ENCODE data around the gene APMAP. TPM values are rescaled to one million over a fixed set of nuclear protein-coding genes. Genes with fewer than 3 reads are reported as not detected.
A peak's percentile ranks its signal among the peaks of the same experiment; 100 is the strongest.

The APMAP gene
- total RNA-seq, 4 donors from 2014 or later = 19.0 to 40.9 (median 31.6) TPM

DNA sequence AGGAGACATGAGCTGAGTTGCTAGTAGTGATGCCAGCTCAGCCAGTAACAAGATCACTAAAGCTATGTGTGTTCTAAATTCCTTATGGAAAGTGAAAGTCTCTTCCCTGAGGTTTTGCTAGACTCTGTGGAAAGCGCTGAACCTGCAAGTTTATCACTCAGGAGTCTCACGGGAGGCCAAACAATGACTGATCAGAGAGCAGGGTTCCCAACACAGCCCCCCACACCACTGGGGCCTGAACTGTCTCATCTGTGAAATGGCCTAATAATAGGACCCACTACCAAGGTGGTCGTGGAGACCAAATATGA is 45.5 kb upstream of the APMAP start:
- H3K27me3 ChIP-seq = no peaks in the 10 kb centered on the region
- no peak overlapping the region for H3K4me3 ChIP-seq
- no peak for DNase-seq
- no peak for TF ChIP-seq POLR2A (IDR thresholded peaks at IDR 0.05)
- TF ChIP-seq, protein P1, sequence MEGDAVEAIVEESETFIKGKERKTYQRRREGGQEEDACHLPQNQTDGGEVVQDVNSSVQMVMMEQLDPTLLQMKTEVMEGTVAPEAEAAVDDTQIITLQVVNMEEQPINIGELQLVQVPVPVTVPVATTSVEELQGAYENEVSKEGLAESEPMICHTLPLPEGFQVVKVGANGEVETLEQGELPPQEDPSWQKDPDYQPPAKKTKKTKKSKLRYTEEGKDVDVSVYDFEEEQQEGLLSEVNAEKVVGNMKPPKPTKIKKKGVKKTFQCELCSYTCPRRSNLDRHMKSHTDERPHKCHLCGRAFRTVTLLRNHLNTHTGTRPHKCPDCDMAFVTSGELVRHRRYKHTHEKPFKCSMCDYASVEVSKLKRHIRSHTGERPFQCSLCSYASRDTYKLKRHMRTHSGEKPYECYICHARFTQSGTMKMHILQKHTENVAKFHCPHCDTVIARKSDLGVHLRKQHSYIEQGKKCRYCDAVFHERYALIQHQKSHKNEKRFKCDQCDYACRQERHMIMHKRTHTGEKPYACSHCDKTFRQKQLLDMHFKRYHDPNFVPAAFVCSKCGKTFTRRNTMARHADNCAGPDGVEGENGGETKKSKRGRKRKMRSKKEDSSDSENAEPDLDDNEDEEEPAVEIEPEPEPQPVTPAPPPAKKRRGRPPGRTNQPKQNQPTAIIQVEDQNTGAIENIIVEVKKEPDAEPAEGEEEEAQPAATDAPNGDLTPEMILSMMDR (IDR thresholded peaks at IDR 0.05) = no peak
- H3K27ac ChIP-seq = peak overlapping the region; percentile 7 to 84 (median 58)
- H3K4me1 ChIP-seq = peaks cover 26 to 94% (median 52%) of the 10 kb centered on the region in 4 donors
- H3K9me3 ChIP-seq = no peaks in the 10 kb centered on the region
- no peaks in the 10 kb centered on the region for H3K36me3 ChIP-seq

DNA sequence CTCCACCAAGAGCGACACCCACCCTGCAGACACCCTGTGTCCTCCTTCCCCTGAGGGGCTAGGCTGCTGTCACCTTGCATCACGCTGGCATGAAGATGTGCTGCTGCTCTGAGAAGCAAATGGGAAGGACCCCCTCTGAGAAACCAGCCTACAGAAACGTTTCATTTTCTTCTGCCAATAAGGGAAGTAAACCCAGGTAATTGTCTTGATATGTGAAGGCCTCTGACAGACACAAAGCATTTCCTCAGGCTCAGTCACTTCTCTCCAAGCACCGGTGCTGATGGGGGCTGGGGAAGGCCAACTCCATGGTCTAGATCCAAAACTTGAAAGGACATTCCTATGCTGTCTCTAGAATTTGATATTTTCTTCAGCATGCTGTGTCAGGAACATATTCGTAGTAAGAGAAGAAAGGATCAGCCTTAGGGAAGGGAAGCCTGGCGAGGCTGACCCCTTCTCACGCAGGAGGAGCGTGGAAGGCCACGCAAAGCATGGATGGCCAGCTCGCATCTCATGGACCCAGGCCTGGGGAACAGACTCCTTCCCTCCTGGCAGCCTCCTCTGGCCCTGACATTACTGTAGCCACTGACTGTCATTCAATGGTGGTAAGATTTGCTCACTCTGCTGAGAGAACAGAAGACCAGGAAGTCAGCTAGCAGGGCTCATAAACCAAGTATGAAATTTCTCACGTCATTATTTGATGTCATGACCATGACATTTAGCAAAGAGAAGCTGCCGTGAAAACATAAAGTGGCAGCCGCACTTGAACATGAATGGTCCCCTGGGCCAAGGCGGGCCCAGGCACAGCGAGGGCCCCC is 44.9 kb upstream of the APMAP start:
- Histone ChIP-seq H3K4me3 (no peak overlapping the region), H3K27me3 (no peaks in the 10 kb centered on the region), H3K4me1 (peaks cover 20 to 94% (median 46%) of the 10 kb centered on the region in 4 donors), H3K9me3 (no peaks in the 10 kb centered on the region), H3K36me3 (no peaks in the 10 kb centered on the region), H3K27ac (peak overlapping the region; percentile 7 to 84 (median 58))
- DNase-seq = no peak
- TF ChIP-seq, protein P1 (IDR thresholded peaks at IDR 0.05) = no peak
- TF ChIP-seq POLR2A (IDR thresholded peaks at IDR 0.05) = no peak

DNA sequence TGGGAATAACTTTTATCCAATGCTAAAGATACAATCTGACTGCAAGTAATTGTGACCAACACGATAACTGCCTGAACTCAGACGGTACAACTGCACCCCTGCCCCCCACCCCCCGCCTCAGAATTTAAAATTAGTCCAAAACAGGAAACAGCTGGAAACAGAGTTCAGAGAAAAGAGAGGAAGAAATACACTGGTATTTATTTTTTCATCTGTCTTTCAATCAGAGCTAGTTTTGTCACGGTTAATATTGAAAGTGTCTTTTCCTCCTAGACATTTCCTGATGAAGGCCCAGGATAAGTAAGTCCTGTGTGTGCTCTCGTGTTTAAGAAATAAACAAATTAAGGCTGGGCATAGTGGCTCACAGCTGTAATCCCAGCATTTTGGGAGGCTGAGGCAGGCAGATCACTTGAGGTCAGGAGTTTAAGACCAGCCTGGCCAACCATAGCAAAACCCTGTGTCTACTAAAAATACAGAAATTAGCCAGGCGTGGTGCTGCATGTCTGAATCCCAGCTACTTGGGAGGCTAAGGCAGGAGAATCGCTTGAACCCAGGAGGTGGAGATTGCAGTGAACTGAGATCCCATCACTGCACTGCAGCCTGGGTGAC is 43.9 kb upstream of the APMAP start:
- Histone ChIP-seq H3K4me3 (no peak overlapping the region), H3K27ac (peak overlapping the region in 3 of 4 donors; percentile 40 to 84 (median 61)), H3K4me1 (peaks cover 12 to 94% (median 37%) of the 10 kb centered on the region in 4 donors), H3K9me3 (no peaks in the 10 kb centered on the region), H3K36me3 (peaks cover 0 to under 1% (median 0%) of the 10 kb centered on the region in 3 donors), H3K27me3 (no peaks in the 10 kb centered on the region)
- DNase-seq = no peak
- TF ChIP-seq, protein P1 (IDR thresholded peaks at IDR 0.05) = no peak
- TF ChIP-seq POLR2A (IDR thresholded peaks at IDR 0.05) = no peak

DNA sequence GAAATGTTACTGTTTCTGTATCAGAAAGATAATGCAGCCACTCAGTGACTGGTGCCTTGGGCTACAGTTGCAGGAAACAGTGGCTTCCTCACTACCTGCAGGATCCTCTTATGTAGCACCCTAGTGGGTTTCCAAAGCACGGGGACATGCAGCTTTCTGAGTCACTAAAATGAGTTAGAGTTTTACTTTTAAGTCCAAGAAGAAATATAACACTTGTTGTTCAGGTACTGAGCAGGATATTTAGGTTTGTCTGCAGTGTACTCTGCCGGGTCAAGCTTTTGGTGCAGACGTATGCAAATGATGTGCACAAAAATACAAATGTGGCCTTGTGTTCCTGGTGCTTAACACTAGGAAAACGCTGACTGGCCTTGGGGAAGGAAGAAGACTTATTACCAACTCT is 43.4 kb upstream of the APMAP start:
- no peaks in the 10 kb centered on the region for H3K27me3 ChIP-seq
- H3K36me3 ChIP-seq = peaks cover 0 to 5% (median 0%) of the 10 kb centered on the region in 3 donors
- no peak overlapping the region for H3K4me3 ChIP-seq
- DNase-seq = no peak
- H3K4me1 ChIP-seq = peaks cover 12 to 89% (median 37%) of the 10 kb centered on the region in 4 donors
- peak overlapping the region in 3 of 4 donors; percentile 8 to 84 (median 61) for H3K27ac ChIP-seq
- TF ChIP-seq POLR2A (IDR thresholded peaks at IDR 0.05) = no peak
- TF ChIP-seq, protein P1 (IDR thresholded peaks at IDR 0.05) = no peak
- no peaks in the 10 kb centered on the region for H3K9me3 ChIP-seq

DNA sequence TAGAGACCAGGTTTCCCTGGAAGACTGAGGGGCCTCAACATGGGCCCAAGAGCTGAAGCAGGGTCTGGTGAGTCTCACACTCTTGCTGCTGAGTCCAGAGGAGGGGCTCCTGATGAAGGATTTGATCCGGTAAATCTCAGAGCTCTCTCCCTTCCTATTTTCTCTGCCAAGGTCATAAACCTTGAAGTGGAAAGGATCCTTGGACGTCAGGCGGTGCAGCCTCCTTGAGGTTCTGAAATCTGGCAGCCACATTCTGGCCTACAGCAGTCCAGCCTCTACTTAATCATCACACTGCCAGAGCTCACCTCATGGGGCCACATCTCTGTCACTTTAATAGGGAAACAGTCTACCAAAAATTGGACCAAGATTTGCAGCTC is 41.4 kb upstream of the APMAP start:
- DNase-seq = no peak
- Histone ChIP-seq H3K36me3 (peaks cover 0 to 21% (median 0%) of the 10 kb centered on the region in 3 donors), H3K4me3 (no peak overlapping the region), H3K27me3 (no peaks in the 10 kb centered on the region), H3K4me1 (peaks cover 12 to 69% (median 23%) of the 10 kb centered on the region in 4 donors), H3K9me3 (no peaks in the 10 kb centered on the region), H3K27ac (peak overlapping the region; percentile 14 to 75 (median 50))
- TF ChIP-seq, protein P1 (IDR thresholded peaks at IDR 0.05) = no peak
- TF ChIP-seq POLR2A (IDR thresholded peaks at IDR 0.05) = no peak
